ENCODE results near the gene CD93. TPM values are rescaled to one million over a fixed set of nuclear protein-coding genes. Genes with fewer than 3 reads are reported as not detected.

The CD93 gene
- total and polyA plus RNA-seq, 2 of the 8 experiments (the other 6 are each of a cell fraction or from before 2014, with no cell fraction given) = under 0.01 to 0.07 TPM

DNA sequence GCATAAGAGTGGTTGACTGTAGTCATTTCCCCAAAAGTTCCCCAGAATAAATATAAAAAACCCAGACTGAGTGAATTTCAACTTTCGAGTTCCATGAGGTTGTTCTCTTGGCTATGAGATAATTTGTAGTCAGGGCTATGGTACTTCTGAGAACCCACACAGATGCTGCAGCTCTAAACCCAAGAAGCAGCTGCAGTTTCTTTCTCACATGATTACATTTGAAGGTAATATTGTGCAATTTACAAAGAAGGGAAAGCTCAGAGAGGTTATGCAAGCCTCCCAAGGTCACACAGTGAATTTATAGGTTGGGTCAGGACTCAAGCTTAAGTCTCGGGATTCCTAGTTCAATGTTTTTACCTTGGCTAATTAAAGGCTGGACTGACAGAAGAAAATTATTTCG is 29.7 kb upstream of the CD93 start (continued):
- TF ChIP-seq TBP (IDR thresholded peaks at IDR 0.05; ENCODE audit: low read depth, low read length) (no peak), SP1 (IDR thresholded peaks at IDR 0.05; ENCODE audit: low read depth, low read length) (no peak), EZH2 (IDR thresholded peaks at IDR 0.05; ENCODE audit: low read depth, low read length, severe bottlenecking) (no peak), POLR2A (IDR thresholded peaks at IDR 0.05; ENCODE audit: control extremely low read depth in 1 of 2, low read depth in 2 of 2, low read length in 2 of 2) (no peak)

Measured in H1 (cell line).